OCI-LY7 (cell line): ENCODE measurements around the gene PBX2. TPM values are rescaled to one million over a fixed set of nuclear protein-coding genes. Genes with fewer than 3 reads are reported as not detected.

ENCODE experiments used
- BruUV-seq: library from RNA; stranded (reverse); fragments of 400-500 nt; replicated peaks from 2 replicates; lab custom pipeline; 2021; lab: Mats Ljungman, UMichigan
- CTCF ChIA-PET: fragments of 300-600 bp; sonication (Branson Sonifier 250); formaldehyde crosslinking; loops from one replicate; lab custom pipeline; 2022; ENCODE audit warnings: antibody characterized with exemption; ENCODE audit not compliant: unreplicated experiment; lab: Charles Lee
- POLR2A ChIA-PET: fragments of 300-600 bp; sonication (Branson Sonifier 250); formaldehyde crosslinking; loops from one replicate; lab custom pipeline; 2022; ENCODE audit warnings: antibody characterized with exemption; lab: Charles Lee
- DNase-seq: peaks from one replicate; pipeline ENCODE4 v3.0.0-alpha.2; 2015; ENCODE audit warnings: low spot score
- H2AFZ ChIP-seq: fragments of 200-600 bp; sonication (generic), shearing (Covaris generic); 2 replicates; pipeline ENCODE4 v1.6.1; 2014; ENCODE audit warnings: mild to moderate bottlenecking, antibody characterized with exemption, low read length, moderate library complexity
- H3K27ac ChIP-seq: fragments of 200-600 bp; sonication (generic); 2 replicates; pipeline ENCODE4 v1.5.1; 2014; ENCODE audit warnings: mixed run types, low read depth, mild to moderate bottlenecking, moderate library complexity, low read length, inconsistent platforms; ENCODE audit not compliant: poor library complexity, severe bottlenecking
- H3K36me3 ChIP-seq: fragments of 200-600 bp; sonication (generic); 2 replicates; pipeline ENCODE4 v1.6.1; 2014; ENCODE audit warnings: mild to moderate bottlenecking, antibody characterized with exemption, low read length, moderate library complexity, mixed read lengths; ENCODE audit not compliant: insufficient read depth
- H3K4me1 ChIP-seq: fragments of 200-600 bp; sonication (generic); 2 replicates; pipeline ENCODE4 v1.5.1; 2014; ENCODE audit warnings: mild to moderate bottlenecking, low read length; ENCODE audit not compliant: insufficient read depth, poor library complexity, severe bottlenecking
- H3K4me2 ChIP-seq: fragments of 200-600 bp; sonication (generic); 2 replicates; pipeline ENCODE4 v1.6.1; 2014; ENCODE audit warnings: mild to moderate bottlenecking, low read length
- H3K4me3 ChIP-seq: fragments of 200-600 bp; sonication (generic); 2 replicates; pipeline ENCODE4 v1.5.1; 2014; ENCODE audit warnings: mild to moderate bottlenecking, low read depth, low read length; ENCODE audit not compliant: poor library complexity, severe bottlenecking
- H3K79me2 ChIP-seq: fragments of 200-600 bp; sonication (generic); 2 replicates; pipeline ENCODE4 v1.6.1; 2016; ENCODE audit warnings: low read depth, mild to moderate bottlenecking, low read length, moderate library complexity, mixed read lengths; ENCODE audit not compliant: insufficient read depth
- H3K9me2 ChIP-seq: fragments of 200-600 bp; sonication (generic); 2 replicates; pipeline ENCODE4 v1.6.1; 2016; ENCODE audit warnings: mild to moderate bottlenecking, low read length, mixed read lengths; ENCODE audit not compliant: insufficient read depth
- H3K9me3 ChIP-seq: fragments of 200-600 bp; sonication (generic); 2 replicates; pipeline ENCODE4 v1.6.1; 2014; ENCODE audit warnings: mild to moderate bottlenecking, mixed run types, low read length, mixed read lengths
- H4K20me1 ChIP-seq: fragments of 200-600 bp; sonication (generic); 2 replicates; pipeline ENCODE4 v1.6.1; 2014; ENCODE audit warnings: mild to moderate bottlenecking, antibody characterized with exemption, low read length, moderate library complexity, mixed read lengths; ENCODE audit not compliant: insufficient read depth
- EZH2phosphoT487 ChIP-seq: fragments of 200-600 bp; sonication (generic); IDR thresholded peaks from 2 replicates; pipeline ENCODE4 v1.6.1; 2018; ENCODE audit warnings: low read depth, borderline replicate concordance, mild to moderate bottlenecking, mixed run types, antibody characterized with exemption, low read length, moderate library complexity, mixed read lengths
- intact Hi-C: fragments of 100-400 bp; cut with micrococcal nuclease; formaldehyde crosslinking; loops from one replicate; pipeline ENCODE4 v1.10.0; 2022; ENCODE audit not compliant: unreplicated experiment
- total RNA-seq, 2 experiments: library from RNA; depleted of rRNA in 1 of 2; stranded (reverse); fragments of >200 nt in 1 of 2; shearing (Covaris generic) in 1 of 2; gene quantifications; 2 replicates each; pipeline ENCODE4 v1.2.3, GENCODE V29; 2014 to 2022
- TF ChIP-seq, protein P1 (sequence below): fragments of 200-600 bp; sonication (generic); conservative IDR thresholded peaks from 2 replicates; pipeline ENCODE4 v1.5.1; 2014; ENCODE audit warnings: mild to moderate bottlenecking, antibody characterized with exemption, low read length, moderate library complexity, mixed read lengths

PBX2 gene
- total RNA-seq, 2 experiments from 2014 or later = 23.1 to 80.5 TPM

- ChIA-PET CTCF (no interaction called here), POLR2A (interaction anchor here (0.6 to 3.3 kb wide), 3 partner anchors 12 to 256 kb away, joined by 7 to 16 read pairs (median 11); partner anchors contain the start of gene AGPAT1)
- H3K9me3 ChIP-seq = no peaks in the 10 kb centered on the region
- H3K79me2 ChIP-seq = peaks cover 31% of the 10 kb centered on the region; the same call in 1 of the 2 replicates
- peaks cover 27% of the 10 kb centered on the region for H3K36me3 ChIP-seq
- TF ChIP-seq EZH2phosphoT487 = no peak
- TF ChIP-seq, protein P1, sequence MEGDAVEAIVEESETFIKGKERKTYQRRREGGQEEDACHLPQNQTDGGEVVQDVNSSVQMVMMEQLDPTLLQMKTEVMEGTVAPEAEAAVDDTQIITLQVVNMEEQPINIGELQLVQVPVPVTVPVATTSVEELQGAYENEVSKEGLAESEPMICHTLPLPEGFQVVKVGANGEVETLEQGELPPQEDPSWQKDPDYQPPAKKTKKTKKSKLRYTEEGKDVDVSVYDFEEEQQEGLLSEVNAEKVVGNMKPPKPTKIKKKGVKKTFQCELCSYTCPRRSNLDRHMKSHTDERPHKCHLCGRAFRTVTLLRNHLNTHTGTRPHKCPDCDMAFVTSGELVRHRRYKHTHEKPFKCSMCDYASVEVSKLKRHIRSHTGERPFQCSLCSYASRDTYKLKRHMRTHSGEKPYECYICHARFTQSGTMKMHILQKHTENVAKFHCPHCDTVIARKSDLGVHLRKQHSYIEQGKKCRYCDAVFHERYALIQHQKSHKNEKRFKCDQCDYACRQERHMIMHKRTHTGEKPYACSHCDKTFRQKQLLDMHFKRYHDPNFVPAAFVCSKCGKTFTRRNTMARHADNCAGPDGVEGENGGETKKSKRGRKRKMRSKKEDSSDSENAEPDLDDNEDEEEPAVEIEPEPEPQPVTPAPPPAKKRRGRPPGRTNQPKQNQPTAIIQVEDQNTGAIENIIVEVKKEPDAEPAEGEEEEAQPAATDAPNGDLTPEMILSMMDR = no peak
- no peaks in the 10 kb centered on the region for H3K9me2 ChIP-seq
- H4K20me1 ChIP-seq = no peaks in the 10 kb centered on the region
- BruUV-seq = TSS peak; percentile 83
- H3K27ac ChIP-seq = peak overlapping the region; percentile 79
- intact Hi-C loops = no loop called here
- H3K4me3 ChIP-seq = peak overlapping the region; percentile 92
- H2AFZ ChIP-seq = no peak overlapping the region
- no peak for DNase-seq
- peak overlapping the region; percentile 86 for H3K4me2 ChIP-seq
- H3K4me1 ChIP-seq = peaks cover 67% of the 10 kb centered on the region
Measured at GRCh38 chr6:32190911-32191677, 1.1 kb upstream of the PBX2 start.

DNA sequence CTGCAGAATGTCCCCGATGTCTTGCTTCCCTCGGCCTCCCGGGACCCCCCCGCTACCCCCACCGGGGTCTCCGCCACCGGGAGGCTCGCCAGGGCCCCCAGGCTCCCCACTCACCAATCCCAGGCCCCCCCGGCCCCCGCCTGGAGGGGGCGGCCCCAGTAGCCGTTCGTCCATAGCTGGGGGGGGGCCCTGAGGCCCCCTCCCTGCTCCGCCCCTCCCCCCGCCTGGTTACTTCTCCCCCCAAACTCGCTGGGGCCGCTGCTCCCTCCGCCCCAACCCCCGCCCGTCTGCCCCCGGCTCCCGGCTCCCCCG lies 304 bp downstream of the PBX2 start:
- intact Hi-C loops = no loop called here
- TF ChIP-seq, protein P1 = no peak
- no peak for TF ChIP-seq EZH2phosphoT487
- H3K36me3 ChIP-seq = peaks cover 30% of the 10 kb centered on the region
- H3K4me2 ChIP-seq = peak overlapping the region; percentile 86
- no peaks in the 10 kb centered on the region for H3K9me3 ChIP-seq
- H3K4me3 ChIP-seq = peak overlapping the region; percentile 92
- peaks cover 62% of the 10 kb centered on the region for H3K4me1 ChIP-seq
- peaks cover 31% of the 10 kb centered on the region; the same call in 1 of the 2 replicates for H3K79me2 ChIP-seq
- no peak overlapping the region for H2AFZ ChIP-seq
- CTCF ChIA-PET = interaction anchor here (0.6 kb wide), 1 partner anchor 330 kb away, joined by 3 read pairs; no protein-coding TSS in a partner anchor
- no peaks in the 10 kb centered on the region for H4K20me1 ChIP-seq
- no TSS peak for BruUV-seq
- POLR2A ChIA-PET = interaction anchor here (0.8 to 3.3 kb wide), 3 partner anchors 10 to 782 kb away, joined by 3 to 16 read pairs (median 11); partner anchors contain the start of gene AGPAT1
- no peak for DNase-seq
- peak overlapping the region; percentile 79 for H3K27ac ChIP-seq
- no peaks in the 10 kb centered on the region for H3K9me2 ChIP-seq
